RWPE2 (cell line): ENCODE data around the gene ZCCHC9.

ENCODE experiments used
- ATAC-seq: fragments of 200-7000 bp; cut with Tn5 transposase; 3 replicates; pipeline ENCODE4 v1.9.1; 2021; ENCODE audit warnings: low read depth
- DNase-seq: peaks from one replicate; pipeline ENCODE4 v3.0.0-alpha.2; 2020; ENCODE audit warnings: low spot score
- H3K27ac ChIP-seq: fragments of 450-650 bp; 2 replicates; pipeline ENCODE4 v1.5.1; 2017; ENCODE audit warnings: mild to moderate bottlenecking; ENCODE audit not compliant: poor library complexity, severe bottlenecking
- H3K27me3 ChIP-seq: fragments of 250-450 bp; sonication (Bioruptor Pico); 2 replicates; pipeline ENCODE4 v1.5.1; 2021; ENCODE audit warnings: mild to moderate bottlenecking, moderate library complexity; ENCODE audit not compliant: insufficient read depth, poor library complexity, severe bottlenecking
- H3K36me3 ChIP-seq: fragments of 250-450 bp; sonication (Bioruptor Pico); 2 replicates; pipeline ENCODE4 v1.5.1; 2020; ENCODE audit warnings: low read depth, mild to moderate bottlenecking, moderate library complexity
- H3K4me1 ChIP-seq: fragments of 250-450 bp; sonication (Bioruptor Pico); 2 replicates; pipeline ENCODE4 v1.5.1; 2021; ENCODE audit warnings: mild to moderate bottlenecking, moderate library complexity; ENCODE audit not compliant: insufficient read depth, poor library complexity, severe bottlenecking
- H3K4me3 ChIP-seq: fragments of 250-450 bp; sonication (Bioruptor Pico); 2 replicates; pipeline ENCODE4 v1.5.1; 2021; ENCODE audit warnings: mild to moderate bottlenecking, moderate library complexity; ENCODE audit not compliant: severe bottlenecking
- H3K9me3 ChIP-seq: fragments of 250-450 bp; sonication (Bioruptor Pico); 2 replicates; pipeline ENCODE4 v1.5.1; 2021; ENCODE audit warnings: mild to moderate bottlenecking, moderate library complexity; ENCODE audit not compliant: severe bottlenecking
- TF ChIP-seq, protein P1 (sequence below): fragments of 450-650 bp; IDR thresholded peaks from one replicate; pipeline ENCODE4 v1.5.1; 2017; ENCODE audit warnings: mild to moderate bottlenecking, moderate library complexity; ENCODE audit not compliant: poor library complexity, severe bottlenecking

ZCCHC9 gene

DNA sequence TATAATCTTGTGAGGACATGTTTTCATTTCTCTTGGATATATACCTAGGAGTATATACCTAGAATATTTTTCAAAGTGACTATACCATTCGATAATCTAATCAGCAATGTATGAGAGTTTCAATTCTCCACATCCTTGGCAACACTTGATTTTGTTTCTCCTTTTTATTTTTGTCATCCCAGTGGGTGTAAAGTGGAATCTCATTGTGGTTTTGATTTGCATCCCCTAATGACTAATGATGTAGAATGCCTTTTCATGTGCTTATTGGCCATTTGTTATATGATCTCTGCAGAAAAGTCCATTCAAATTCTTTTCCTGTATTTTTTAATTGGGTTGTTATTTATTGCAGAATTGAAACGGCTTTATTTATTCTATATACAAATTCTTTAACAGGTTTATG is 15.2 kb downstream of the ZCCHC9 start:
- DNase-seq: no peak
- no peak for ATAC-seq
- H3K27me3 ChIP-seq: no peaks in the 10 kb centered on the region
- no peaks in the 10 kb centered on the region for H3K9me3 ChIP-seq
- TF ChIP-seq, protein P1, sequence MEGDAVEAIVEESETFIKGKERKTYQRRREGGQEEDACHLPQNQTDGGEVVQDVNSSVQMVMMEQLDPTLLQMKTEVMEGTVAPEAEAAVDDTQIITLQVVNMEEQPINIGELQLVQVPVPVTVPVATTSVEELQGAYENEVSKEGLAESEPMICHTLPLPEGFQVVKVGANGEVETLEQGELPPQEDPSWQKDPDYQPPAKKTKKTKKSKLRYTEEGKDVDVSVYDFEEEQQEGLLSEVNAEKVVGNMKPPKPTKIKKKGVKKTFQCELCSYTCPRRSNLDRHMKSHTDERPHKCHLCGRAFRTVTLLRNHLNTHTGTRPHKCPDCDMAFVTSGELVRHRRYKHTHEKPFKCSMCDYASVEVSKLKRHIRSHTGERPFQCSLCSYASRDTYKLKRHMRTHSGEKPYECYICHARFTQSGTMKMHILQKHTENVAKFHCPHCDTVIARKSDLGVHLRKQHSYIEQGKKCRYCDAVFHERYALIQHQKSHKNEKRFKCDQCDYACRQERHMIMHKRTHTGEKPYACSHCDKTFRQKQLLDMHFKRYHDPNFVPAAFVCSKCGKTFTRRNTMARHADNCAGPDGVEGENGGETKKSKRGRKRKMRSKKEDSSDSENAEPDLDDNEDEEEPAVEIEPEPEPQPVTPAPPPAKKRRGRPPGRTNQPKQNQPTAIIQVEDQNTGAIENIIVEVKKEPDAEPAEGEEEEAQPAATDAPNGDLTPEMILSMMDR: no peak
- no peaks in the 10 kb centered on the region for H3K4me1 ChIP-seq
- H3K4me3 ChIP-seq: no peak overlapping the region
- H3K27ac ChIP-seq: no peak overlapping the region
- peaks cover 21% of the 10 kb centered on the region for H3K36me3 ChIP-seq

- Histone ChIP-seq H3K4me3 (no peak overlapping the region), H3K27ac (no peak overlapping the region), H3K4me1 (no peaks in the 10 kb centered on the region), H3K36me3 (peaks cover 12% of the 10 kb centered on the region), H3K9me3 (no peaks in the 10 kb centered on the region), H3K27me3 (no peaks in the 10 kb centered on the region)
- DNase-seq: no peak
- no peak for ATAC-seq
- TF ChIP-seq, protein P1: no peak
Measured at GRCh38 chr5:81317536-81317935, 16.1 kb downstream of the ZCCHC9 start.

- peak; percentile 31; the same call in 1 of the 3 replicates for ATAC-seq
- TF ChIP-seq, protein P1: no peak
Measured at GRCh38 chr5:81326554-81326953, 25.2 kb downstream of the ZCCHC9 start.

DNA sequence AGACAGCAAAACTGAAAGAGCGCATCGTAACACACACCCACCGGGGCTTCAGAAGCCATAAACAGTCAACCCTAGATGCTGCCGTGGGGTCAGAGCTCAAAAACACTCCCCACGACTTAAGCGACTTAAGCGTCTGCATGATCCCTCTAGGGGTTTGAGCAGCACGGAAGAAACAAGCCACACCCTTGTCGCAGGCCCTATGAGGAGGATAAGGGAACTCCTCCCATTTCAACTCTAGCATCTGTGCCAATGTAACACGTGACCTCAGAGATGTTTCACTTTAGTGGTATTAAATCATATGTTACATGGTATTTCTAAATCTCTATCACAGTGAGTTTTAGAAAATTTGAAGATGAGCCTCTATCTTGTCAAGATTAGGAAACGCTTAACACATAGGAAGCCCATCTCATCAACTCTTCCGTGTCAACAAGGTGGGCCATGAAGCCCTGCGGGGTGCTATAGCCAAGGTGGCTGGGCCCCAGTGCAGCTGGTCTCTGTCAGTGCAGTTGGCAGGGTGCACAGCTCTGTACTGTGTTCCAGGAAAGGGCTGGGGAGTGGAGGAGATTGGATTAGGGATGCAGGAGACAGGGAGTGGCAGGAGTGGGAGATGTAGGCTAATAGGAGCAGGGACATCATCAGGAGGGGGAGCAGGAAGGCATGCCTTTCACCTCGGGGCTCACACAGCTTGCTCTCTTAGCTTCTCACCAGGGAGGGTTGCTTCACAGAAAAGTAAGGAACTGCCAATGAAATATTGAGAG is 33.1 kb downstream of the ZCCHC9 start:
- Histone ChIP-seq H3K4me3 (no peak overlapping the region), H3K27ac (no peak overlapping the region), H3K36me3 (no peaks in the 10 kb centered on the region), H3K27me3 (no peaks in the 10 kb centered on the region), H3K4me1 (no peaks in the 10 kb centered on the region), H3K9me3 (no peaks in the 10 kb centered on the region)
- DNase-seq: no peak
- TF ChIP-seq, protein P1: no peak
- ATAC-seq: no peak

More at GRCh38 chr5:81326554-81326953, 25.2 kb downstream of the ZCCHC9 start:
- no peak overlapping the region for H3K4me3 ChIP-seq
- H3K9me3 ChIP-seq: no peaks in the 10 kb centered on the region
- no peak for DNase-seq
- H3K4me1 ChIP-seq: no peaks in the 10 kb centered on the region
- H3K36me3 ChIP-seq: no peaks in the 10 kb centered on the region
- peaks cover 4% of the 10 kb centered on the region for H3K27me3 ChIP-seq
- no peak overlapping the region for H3K27ac ChIP-seq

DNA sequence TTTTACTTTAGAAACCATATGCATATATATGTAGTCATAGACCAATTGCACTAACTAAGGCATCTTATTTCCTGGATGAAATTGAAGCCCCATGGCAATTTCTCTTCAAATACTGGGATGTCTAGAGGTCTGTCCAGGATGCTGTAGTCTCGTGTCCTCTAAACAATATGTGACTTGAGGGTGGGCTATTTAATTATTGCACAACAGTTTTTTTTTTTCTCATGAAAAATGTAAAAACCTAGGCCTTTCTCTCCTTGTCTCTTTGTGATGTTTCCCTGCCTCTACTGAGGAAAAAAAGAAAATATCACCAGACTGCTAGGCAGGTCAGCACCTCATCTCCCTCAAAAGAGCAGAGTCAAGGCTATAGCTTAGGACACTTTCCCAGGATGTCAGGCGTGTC is 34.6 kb downstream of the ZCCHC9 start:
- no peak for DNase-seq
- H3K9me3 ChIP-seq: no peaks in the 10 kb centered on the region
- TF ChIP-seq, protein P1: no peak
- H3K36me3 ChIP-seq: no peaks in the 10 kb centered on the region
- H3K27ac ChIP-seq: no peak overlapping the region
- no peaks in the 10 kb centered on the region for H3K4me1 ChIP-seq
- ATAC-seq: no peak
- H3K27me3 ChIP-seq: no peaks in the 10 kb centered on the region
- no peak overlapping the region for H3K4me3 ChIP-seq
